Pancreas (tissue), 10 donors: ENCODE measurements around the gene LZIC. TPM values are rescaled to one million over a fixed set of nuclear protein-coding genes. Genes with fewer than 3 reads are reported as not detected.

Experiments
- ATAC-seq, 4 donors: fragments of 200-7000 bp; cut with Tn5 transposase; one replicate each; pipeline versions ENCODE4 v1.8.0 to v1.9.1; 2020; ENCODE audit warnings: mild to moderate bottlenecking in 4 of 4, moderate library complexity in 4 of 4
- DNase-seq, 6 donors: peaks; one replicate each; pipeline ENCODE4 v3.0.0-alpha.2; 2020
- FAIRE-seq: peaks from 2 replicates; lab custom pipeline; 2012; peaks lifted over from hg19 to GRCh38; lab: Jason Lieb, UNC
- H3K27ac ChIP-seq, 4 donors: fragments of 200-600 bp; sonication (generic); 1 replicate in 3 of 4; 2 replicates in 1 of 4; pipeline versions ENCODE4 v1.5.0 to v1.8.0; 2020
- H3K27me3 ChIP-seq, 4 donors: fragments of 200-600 bp; one replicate each; pipeline ENCODE4 v1.8.0; 2021
- H3K36me3 ChIP-seq, 3 donors: fragments of 200-600 bp; sonication (generic) in 1 of 3; one replicate each; pipeline versions ENCODE4 v1.5.0 to v1.8.0; 2020 to 2021
- H3K4me1 ChIP-seq, 3 donors: fragments of 200-600 bp; one replicate each; pipeline ENCODE4 v1.8.0; 2021
- H3K4me3 ChIP-seq, 4 donors: fragments of 200-600 bp; sonication (generic) in 2 of 4; one replicate each; pipeline versions ENCODE4 v1.5.0 to v1.8.0; 2020 to 2021
- H3K9me3 ChIP-seq, 4 donors: fragments of 200-600 bp; one replicate each; pipeline ENCODE4 v1.8.0; 2021
- CTCF ChIP-seq, 4 donors: fragments of 200-600 bp; sonication (generic) in 3 of 4; IDR thresholded peaks; one replicate each; pipeline versions ENCODE4 v1.5.0 to v1.8.0; 2021; ENCODE audit warnings: antibody characterized with exemption in 4 of 4
- WGBS, 2 donors: extraction: QIAGEN DNeasy Blood & Tissue Kit; methylation state at CpG; one replicate each; pipeline ENCODE4 v1.1.7; 2013; 5-methylcytosine and 5-hydroxymethylcytosine counted together
- intact Hi-C, 3 donors: fragments of 100-400 bp; cut with DNase I; formaldehyde crosslinking; loops; one replicate each; pipeline versions ENCODE4 v1.11.1 to v1.14.2; 2022
- microRNA-seq, 2 donors: library from miRNA; unstranded; fragments of <30 nt; microRNA quantifications; one replicate each; pipeline versions ENCODE4 to v1.1.0, GENCODE V29; 2019 to 2020
- polyA plus RNA-seq, 2 donors: library from polyadenylated mRNA; stranded (reverse); fragments of 200-250 nt; gene quantifications; one replicate each; pipeline ENCODE4 v1.2.3, GENCODE V29; 2013
- total RNA-seq, 6 donors: library from RNA; stranded (reverse); fragmentation: NEBNext Ultra II Directional in 4 of 6; extraction: Animal tissue kit (Norgen Biotek cat#: 25700) in 4 of 6; gene quantifications; one replicate each; pipeline versions ENCODE4 v1.2.1 to v1.2.4, GENCODE V29; 2021 to 2023
- donor health status: healthy with polysubstance abuse.
- donor health status: DM: no; HTN: no; CAD: no; lungs with moderate emphysema.
- donor health status: DM: no; HTN: no; CAD: no.
- donor health status: control.
- donor health status: control.
- donor health status: Bipolar disorder and iron deficiency.
- donor health status: DM: yes; HTN: yes; CAD: no.
- donor health status: DM: no; HTN: no; CAD: no.
- donor health status: DM: no; HTN: no; CAD: no.
- donor health status: DM: yes; HTN: yes; CAD: no.

The LZIC gene
- total and polyA plus RNA-seq, 8 donors: 5.5 to 19.6 (median 11.7) TPM

GRCh38 chr1:9882296-9882944 is 60.8 kb downstream of the LZIC start:
- no peaks in the 10 kb centered on the region for H3K4me1 ChIP-seq
- 91 to 93% methylated on average over 12 of the region's 12 CpGs for WGBS, 2 donors
- DNase-seq (no peak), FAIRE-seq (no peak), ATAC-seq (no peak)
- H3K36me3 ChIP-seq: no peaks in the 10 kb centered on the region
- intact Hi-C loops: no loop called here
- H3K27me3 ChIP-seq: no peaks in the 10 kb centered on the region
- H3K9me3 ChIP-seq: no peaks in the 10 kb centered on the region
- no peak overlapping the region for H3K27ac ChIP-seq
- no peak overlapping the region for H3K4me3 ChIP-seq
- TF ChIP-seq CTCF (IDR thresholded peaks at IDR 0.05): no peak

GRCh38 chr1:9881838-9882249 is 61.3 kb downstream of the LZIC start:
- ATAC-seq (no peak), FAIRE-seq (no peak), DNase-seq (no peak)
- WGBS, 2 donors: 84 to 88% methylated on average over 2 of the region's 2 CpGs
- no peak for TF ChIP-seq CTCF (IDR thresholded peaks at IDR 0.05)
- intact Hi-C loops: no loop called here
- H3K36me3 ChIP-seq: no peaks in the 10 kb centered on the region
- no peaks in the 10 kb centered on the region for H3K4me1 ChIP-seq
- H3K27me3 ChIP-seq: no peaks in the 10 kb centered on the region
- no peak overlapping the region for H3K27ac ChIP-seq
- no peaks in the 10 kb centered on the region for H3K9me3 ChIP-seq
- H3K4me3 ChIP-seq: no peak overlapping the region

Small RNAs within 50 kb of the gene (microRNA-seq; reads per million reads assigned to microRNA genes)
- gene MIR5697: 0.39 to 2.4 reads per million in 2 donors

Other genes starting within 250 kb of the LZIC start
- 10 to 100 TPM; 56.9 to 73.5 (median 66.0) TPM for gene CLSTN1, start 119.4 kb downstream of the LZIC start, total RNA-seq
- gene CLSTN1, start 119.4 kb downstream of the LZIC start, polyA plus RNA-seq: 10 to 100 TPM; 44.2 to 54.2 TPM
- 10 to 100 TPM; 16.5 to 27.3 (median 21.0) TPM for gene CTNNBIP1, start 33.1 kb downstream of the LZIC start, total RNA-seq
- 10 to 100 TPM in 1 of 2 donors, 1 to 10 TPM in 1; 9.4 to 15.2 TPM for gene CTNNBIP1, start 33.1 kb downstream of the LZIC start, polyA plus RNA-seq
- 1 to 10 TPM; 3.0 to 9.3 (median 4.6) TPM for gene NMNAT1, start 84 bp upstream of the LZIC start, total RNA-seq
- 1 to 10 TPM; 3.8 TPM for gene NMNAT1, start 84 bp upstream of the LZIC start, polyA plus RNA-seq
- gene RBP7, start 53.8 kb upstream of the LZIC start, total RNA-seq: 1 to 10 TPM in 4 of 6 donors, under 1 TPM in 2; 0.76 to 3.5 (median 2.3) TPM
- gene RBP7, start 53.8 kb upstream of the LZIC start, polyA plus RNA-seq: 10 to 100 TPM in 1 of 2 donors, 1 to 10 TPM in 1; 7.7 to 17.4 TPM
- gene UBE4B, start 89.6 kb upstream of the LZIC start, total RNA-seq: 10 to 100 TPM; 27.5 to 45.3 (median 35.2) TPM
- gene UBE4B, start 89.6 kb upstream of the LZIC start, polyA plus RNA-seq: 10 to 100 TPM; 13.0 to 16.7 TPM